ENCODE measurements around the gene SMARCAL1.
A peak's percentile ranks its signal among the peaks of the same experiment; 100 is the strongest.

The SMARCAL1 gene

GRCh38 chr2:216498070-216498378 lies 85.7 kb downstream of the SMARCAL1 start:
- DNase-seq (ENCODE audit: low read depth) = no peak
- peak overlapping the region; percentile 77 for H3K4me3 ChIP-seq (ENCODE audit: low read depth, low read length)
- TF ChIP-seq CTCF (IDR thresholded peaks at IDR 0.05; ENCODE audit: control insufficient read depth, extremely low read depth, insufficient read depth) = no peak

GRCh38 chr2:216498379-216499352 lies 86.4 kb downstream of the SMARCAL1 start, which contains the start of gene RPL37A:
RPL37A (plus strand) TSS chr2:216498844; CDS start chr2:216498875, 31 bp downstream.
- no peak for TF ChIP-seq CTCF (IDR thresholded peaks at IDR 0.05; ENCODE audit: control insufficient read depth, extremely low read depth, insufficient read depth)
- peak; percentile 89 for DNase-seq (ENCODE audit: low read depth)
- peak within 1 kb of the TSS; percentile 77 for H3K4me3 ChIP-seq (ENCODE audit: low read depth, low read length)

- H3K4me3 ChIP-seq (ENCODE audit: low read depth, low read length) = peak overlapping the region; percentile 77
- TF ChIP-seq CTCF (IDR thresholded peaks at IDR 0.05; ENCODE audit: control insufficient read depth, extremely low read depth, insufficient read depth) = no peak
- DNase-seq (ENCODE audit: low read depth) = no peak
These were observed 87.4 kb downstream of the SMARCAL1 start for GRCh38 chr2:216499641-216500218.

- H3K4me3 ChIP-seq (ENCODE audit: low read depth, low read length) = peak overlapping the region; percentile 77
- no peak for TF ChIP-seq CTCF (IDR thresholded peaks at IDR 0.05; ENCODE audit: control insufficient read depth, extremely low read depth, insufficient read depth)
- no peak for DNase-seq (ENCODE audit: low read depth)
These were observed 88.3 kb downstream of the SMARCAL1 start for GRCh38 chr2:216500572-216500971.

- no peak overlapping the region for H3K4me3 ChIP-seq (ENCODE audit: low read depth, low read length)
- TF ChIP-seq CTCF (IDR thresholded peaks at IDR 0.05; ENCODE audit: control insufficient read depth, extremely low read depth, insufficient read depth) = no peak
- no peak for DNase-seq (ENCODE audit: low read depth)
These were observed 89.6 kb downstream of the SMARCAL1 start for GRCh38 chr2:216501854-216502253.

GRCh38 chr2:216502381-216503158 lies 90.3 kb downstream of the SMARCAL1 start:
- no peak for DNase-seq (ENCODE audit: low read depth)
- no peak overlapping the region for H3K4me3 ChIP-seq (ENCODE audit: low read depth, low read length)
- TF ChIP-seq CTCF (IDR thresholded peaks at IDR 0.05; ENCODE audit: control insufficient read depth, extremely low read depth, insufficient read depth) = no peak

All from LNCaP clone FGC (cell line).